ENCODE results near the gene JARID2.

GRCh38 chr6:15206887-15207286 lies 39.0 kb upstream of the JARID2 start:
- TF ChIP-seq CTCF (IDR thresholded peaks at IDR 0.05; ENCODE audit: insufficient read depth, low read length, poor library complexity, severe bottlenecking) (no peak), EZH2phosphoT487 (conservative IDR thresholded peaks at IDR 0.05; ENCODE audit: low read length) (no peak)

Measured in SU-DHL-6 (cell line).